ENCODE measurements around the gene SMAD6.
"Not testable (repeated sequence)": the region's sequence is repeated elsewhere in the genome, so short reads cannot be mapped to it uniquely, and the experiment has no call there.

SMAD6 gene

GRCh38 chr15:66824424-66824823 lies 122.4 kb downstream of the SMAD6 start:
- DNase-seq (ENCODE audit: low read depth, low spot score): no peak
- no peak overlapping the region for H3K4me3 ChIP-seq (ENCODE audit: low read depth, low read length)
- no peak for TF ChIP-seq CTCF (IDR thresholded peaks at IDR 0.05; ENCODE audit: insufficient read depth, low read length, missing control alignments)
- ChIA-PET POLR2A (no interaction called here), CTCF (interaction anchor here (1.0 to 2.9 kb wide), 5 partner anchors 13 to 42 kb away, joined by 4 to 15 read pairs (median 5); no protein-coding TSS in a partner anchor)

- ChIA-PET CTCF (interaction anchor here (0.8 to 2.9 kb wide), 5 partner anchors 11 to 43 kb away, joined by 3 to 15 read pairs (median 5); no protein-coding TSS in a partner anchor), POLR2A (no interaction called here)
- no peak for DNase-seq (ENCODE audit: low read depth, low spot score)
- no peak for TF ChIP-seq CTCF (IDR thresholded peaks at IDR 0.05; ENCODE audit: insufficient read depth, low read length, missing control alignments)
- H3K4me3 ChIP-seq (ENCODE audit: low read depth, low read length): no peak overlapping the region
Observed at GRCh38 chr15:66825139-66825538, 123.1 kb downstream of the SMAD6 start.

GRCh38 chr15:66825731-66826130 lies 123.7 kb downstream of the SMAD6 start:
- no peak for TF ChIP-seq CTCF (IDR thresholded peaks at IDR 0.05; ENCODE audit: insufficient read depth, low read length, missing control alignments)
- ChIA-PET CTCF (interaction anchor here (0.8 to 2.9 kb wide), 5 partner anchors 10 to 43 kb away, joined by 3 to 15 read pairs (median 5); no protein-coding TSS in a partner anchor), POLR2A (no interaction called here)
- H3K4me3 ChIP-seq (ENCODE audit: low read depth, low read length): no peak overlapping the region
- DNase-seq (ENCODE audit: low read depth, low spot score): no peak

GRCh38 chr15:66826507-66826906 lies 124.5 kb downstream of the SMAD6 start:
- no peak for DNase-seq (ENCODE audit: low read depth, low spot score)
- no peak for TF ChIP-seq CTCF (IDR thresholded peaks at IDR 0.05; ENCODE audit: insufficient read depth, low read length, missing control alignments)
- no peak overlapping the region for H3K4me3 ChIP-seq (ENCODE audit: low read depth, low read length)
- ChIA-PET POLR2A (no interaction called here), CTCF (interaction anchor here (1.6 to 2.7 kb wide), 2 partner anchors 24 to 25 kb away, joined by 4 to 15 read pairs; no protein-coding TSS in a partner anchor)

GRCh38 chr15:66827039-66827697 lies 125.1 kb downstream of the SMAD6 start:
- TF ChIP-seq CTCF (IDR thresholded peaks at IDR 0.05; ENCODE audit: insufficient read depth, low read length, missing control alignments): no peak
- ChIA-PET CTCF (interaction anchor here (1.6 to 2.7 kb wide), 3 partner anchors 11 to 25 kb away, joined by 4 to 15 read pairs (median 4); no protein-coding TSS in a partner anchor), POLR2A (no interaction called here)
- H3K4me3 ChIP-seq (ENCODE audit: low read depth, low read length): no peak overlapping the region
- no peak for DNase-seq (ENCODE audit: low read depth, low spot score)

- no peak for DNase-seq (ENCODE audit: low read depth, low spot score)
- no peak overlapping the region for H3K4me3 ChIP-seq (ENCODE audit: low read depth, low read length)
- no peak for TF ChIP-seq CTCF (IDR thresholded peaks at IDR 0.05; ENCODE audit: insufficient read depth, low read length, missing control alignments)
- CTCF ChIA-PET: interaction anchor here (1.6 kb wide), 1 partner anchor 11 kb away, joined by 4 read pairs; no protein-coding TSS in a partner anchor
- POLR2A ChIA-PET: no interaction called here
Observed at GRCh38 chr15:66827698-66828055, 125.6 kb downstream of the SMAD6 start.

- CTCF ChIA-PET: interaction anchor here (1.6 kb wide), 1 partner anchor 10 kb away, joined by 4 read pairs; no protein-coding TSS in a partner anchor
- H3K4me3 ChIP-seq (ENCODE audit: low read depth, low read length); DNase-seq (ENCODE audit: low read depth, low spot score); POLR2A ChIA-PET: not testable (repeated sequence)
Observed at GRCh38 chr15:66828817-66829541, 126.9 kb downstream of the SMAD6 start.

Data from AG04449 (cell line).